ENCODE measurements around the gene VSTM2L. TPM values are rescaled to one million over a fixed set of nuclear protein-coding genes. Genes with fewer than 3 reads are reported as not detected.

VSTM2L gene
- total and polyA plus RNA-seq, 7 donors, result 0.05 to 2.8 (median 0.84) TPM

GRCh38 chr20:37921341-37921929 lies 18.5 kb downstream of the VSTM2L start:
- Histone ChIP-seq H3K27ac (no peak overlapping the region), H3K36me3 (ENCODE audit: insufficient read depth in 1 of 2, low read depth in 1 of 2) (no peaks in the 10 kb centered on the region), H3K4me1 (no peaks in the 10 kb centered on the region), H3K27me3 (ENCODE audit: insufficient read depth in 3 of 3, low read length in 2 of 3) (peaks cover 0 to 42% (median 5%) of the 10 kb centered on the region in 3 donors), H3K9me3 (no peaks in the 10 kb centered on the region), H3K4me3 (no peak overlapping the region)
- no peak for TF ChIP-seq CTCF (IDR thresholded peaks at IDR 0.05)
- 70 to 79% (median 76%) methylated on average over 6 of the region's 6 CpGs for WGBS, 3 donors
- ATAC-seq, result no peak
- intact Hi-C loops (cut with DNase I), result loop anchor here in 1 of 2 donors (10.0 kb wide), 1 partner anchor 293 kb away; no protein-coding TSS in a partner anchor
- DNase-seq, result no peak

- H3K27me3 ChIP-seq (ENCODE audit: insufficient read depth in 3 of 3, low read length in 2 of 3), result peaks cover 0 to 36% (median 5%) of the 10 kb centered on the region in 3 donors
- ATAC-seq, result no peak
- no peak overlapping the region for H3K27ac ChIP-seq
- H3K4me1 ChIP-seq, result no peaks in the 10 kb centered on the region
- no peak for DNase-seq
- intact Hi-C loops (cut with DNase I), result loop anchor here in 1 of 2 donors (10.0 kb wide), 1 partner anchor 293 kb away; no protein-coding TSS in a partner anchor
- WGBS, 3 donors, result 92 to 94% (median 93%) methylated on average over 3 of the region's 3 CpGs
- no peaks in the 10 kb centered on the region for H3K36me3 ChIP-seq (ENCODE audit: insufficient read depth in 1 of 2, low read depth in 1 of 2)
- no peaks in the 10 kb centered on the region for H3K9me3 ChIP-seq
- no peak for TF ChIP-seq CTCF (IDR thresholded peaks at IDR 0.05)
- no peak overlapping the region for H3K4me3 ChIP-seq
These were observed 19.1 kb downstream of the VSTM2L start for GRCh38 chr20:37922016-37922415.

- H3K27me3 ChIP-seq (ENCODE audit: insufficient read depth in 3 of 3, low read length in 2 of 3), result peaks cover 0 to 7% (median 3%) of the 10 kb centered on the region in 3 donors
- no peaks in the 10 kb centered on the region for H3K4me1 ChIP-seq
- H3K27ac ChIP-seq, result no peak overlapping the region
- no peak for ATAC-seq
- intact Hi-C loops (cut with DNase I), result loop anchor here in 1 of 2 donors (10.0 kb wide), 1 partner anchor 289 kb away; no protein-coding TSS in a partner anchor
- no peak for TF ChIP-seq CTCF (IDR thresholded peaks at IDR 0.05)
- no peaks in the 10 kb centered on the region for H3K9me3 ChIP-seq
- WGBS, 3 donors, result 73 to 76% (median 74%) methylated on average over 19 of the region's 19 CpGs
- DNase-seq, result no peak
- H3K36me3 ChIP-seq (ENCODE audit: insufficient read depth in 1 of 2, low read depth in 1 of 2), result no peaks in the 10 kb centered on the region
- no peak overlapping the region for H3K4me3 ChIP-seq
These were observed 22.6 kb downstream of the VSTM2L start for GRCh38 chr20:37925265-37926165.

GRCh38 chr20:37926612-37927011 lies 23.7 kb downstream of the VSTM2L start:
- ATAC-seq, result no peak
- Histone ChIP-seq H3K27ac (no peak overlapping the region), H3K4me1 (no peaks in the 10 kb centered on the region), H3K4me3 (no peak overlapping the region), H3K9me3 (no peaks in the 10 kb centered on the region), H3K27me3 (ENCODE audit: insufficient read depth in 3 of 3, low read length in 2 of 3) (peaks cover 0 to 15% (median 3%) of the 10 kb centered on the region in 3 donors), H3K36me3 (ENCODE audit: insufficient read depth in 1 of 2, low read depth in 1 of 2) (no peaks in the 10 kb centered on the region)
- WGBS, 3 donors, result 42 to 63% (median 54%) methylated on average over 4 of the region's 4 CpGs
- TF ChIP-seq CTCF (IDR thresholded peaks at IDR 0.05), result no peak
- intact Hi-C loops (cut with DNase I), result loop anchor here in 1 of 2 donors (10.0 kb wide), 1 partner anchor 288 kb away; no protein-coding TSS in a partner anchor
- DNase-seq, result no peak
